Gastroesophageal sphincter (tissue), 4 donors: ENCODE results near the gene ORAI1. TPM values are rescaled to one million over a fixed set of nuclear protein-coding genes. Genes with fewer than 3 reads are reported as not detected.
"Not testable (repeated sequence)": the region's sequence is repeated elsewhere in the genome, so short reads cannot be mapped to it uniquely, and the experiment has no call there.

Experiments used
- ATAC-seq: fragments of 150-250 bp; one replicate; pipeline ENCODE4 v1.9.1; 2016; ENCODE audit warnings: mild to moderate bottlenecking, moderate library complexity
- H3K27ac ChIP-seq, 4 donors: fragments of 200-600 bp; sonication (generic) in 3 of 4; 1 replicate in 3 of 4; 2 replicates in 1 of 4; pipeline ENCODE4 v1.5.1; 2016 to 2019
- H3K27me3 ChIP-seq: fragments of 200-600 bp; sonication (generic); one replicate; pipeline ENCODE4 v1.5.1; 2019
- H3K36me3 ChIP-seq, 2 donors: fragments of 200-600 bp; sonication (generic); one replicate each; pipeline ENCODE4 v1.5.1; 2019; ENCODE audit warnings: control low read depth in 1 of 2
- H3K4me1 ChIP-seq, 3 donors: fragments of 200-600 bp; sonication (generic); 1 replicate in 2 of 3; 2 replicates in 1 of 3; pipeline ENCODE4 v1.5.1; 2016 to 2019; ENCODE audit warnings: control low read depth in 2 of 3
- H3K4me3 ChIP-seq, 2 donors: fragments of 200-600 bp; sonication (generic); one replicate each; pipeline ENCODE4 v1.5.1; 2019; ENCODE audit warnings: mild to moderate bottlenecking in 1 of 2, moderate library complexity in 1 of 2
- H3K9me3 ChIP-seq, 3 donors: fragments of 200-600 bp; sonication (generic); one replicate each; pipeline ENCODE4 v1.5.1; 2017 to 2019; ENCODE audit warnings: control low read depth in 2 of 3
- CTCF ChIP-seq, 4 experiments: fragments of 200-600 bp in 2 of 4; fragments of 450-650 bp in 2 of 4; sonication (generic) in 1 of 4; IDR thresholded peaks; one replicate each; pipeline ENCODE4 v1.5.1; 2017 to 2019; ENCODE audit warnings: antibody characterized with exemption in 4 of 4, mild to moderate bottlenecking in 2 of 4, moderate library complexity in 2 of 4
- EP300 ChIP-seq: sonication (generic); formaldehyde crosslinking; IDR thresholded peaks from one replicate; pipeline ENCODE4 v1.6.1; 2017; ENCODE audit warnings: antibody characterized with exemption, mild to moderate bottlenecking
- POLR2A ChIP-seq, 2 donors: fragments of 450-650 bp; IDR thresholded peaks; one replicate each; pipeline ENCODE4 v1.6.1; 2017; ENCODE audit warnings: antibody characterized with exemption in 2 of 2, mild to moderate bottlenecking in 2 of 2, moderate library complexity in 1 of 2
- POLR2AphosphoS5 ChIP-seq: sonication (generic); formaldehyde crosslinking; IDR thresholded peaks from one replicate; pipeline ENCODE4 v1.6.1; 2017; ENCODE audit warnings: antibody characterized with exemption
- WGBS, 2 donors: methylation state at CpG; one replicate each; pipeline ENCODE4 v1.1.5; 2018; ENCODE audit warnings: low coverage in 1 of 2; 5-methylcytosine and 5-hydroxymethylcytosine counted together
- total RNA-seq, 4 donors: library from RNA; depleted of rRNA; stranded (reverse); fragments of >200 nt; gene quantifications; one replicate each; pipeline ENCODE4 v1.1.0, GENCODE V29; 2016

Gene ORAI1
- total RNA-seq, 4 donors from 2014 or later = 8.7 to 15.5 (median 12.6) TPM

DNA sequence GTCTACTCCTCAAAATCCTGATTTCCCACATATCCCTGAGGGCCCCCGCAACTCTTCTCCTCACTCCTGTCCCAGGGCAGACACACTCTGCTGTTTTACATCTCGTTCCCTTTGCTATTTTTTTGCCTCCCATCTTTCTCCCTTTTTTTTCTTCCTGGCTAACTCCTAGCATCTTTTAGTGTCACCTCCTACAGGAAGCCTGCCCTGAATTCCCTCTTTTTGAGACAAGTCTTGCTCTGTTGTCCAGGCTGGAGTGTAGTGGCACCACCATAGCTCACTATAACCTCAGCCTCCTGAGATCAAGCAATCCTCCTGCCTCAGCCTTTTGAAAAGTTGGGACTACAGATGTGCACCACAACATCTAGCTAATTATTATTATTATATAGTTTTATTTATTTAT is 29.8 kb downstream of the ORAI1 start:
- ATAC-seq = no peak
- Histone ChIP-seq H3K27me3 (no peaks in the 10 kb centered on the region), H3K4me3 (no peak overlapping the region), H3K9me3 (no peaks in the 10 kb centered on the region), H3K27ac (no peak overlapping the region), H3K36me3 (no peaks in the 10 kb centered on the region), H3K4me1 (no peaks in the 10 kb centered on the region)
- 93 to 100% methylated on average over 2 of the region's 2 CpGs for WGBS, 2 donors
- TF ChIP-seq CTCF (IDR thresholded peaks at IDR 0.05) (no peak), POLR2A (IDR thresholded peaks at IDR 0.05) (no peak), EP300 (no peak), POLR2AphosphoS5 (no peak)

DNA sequence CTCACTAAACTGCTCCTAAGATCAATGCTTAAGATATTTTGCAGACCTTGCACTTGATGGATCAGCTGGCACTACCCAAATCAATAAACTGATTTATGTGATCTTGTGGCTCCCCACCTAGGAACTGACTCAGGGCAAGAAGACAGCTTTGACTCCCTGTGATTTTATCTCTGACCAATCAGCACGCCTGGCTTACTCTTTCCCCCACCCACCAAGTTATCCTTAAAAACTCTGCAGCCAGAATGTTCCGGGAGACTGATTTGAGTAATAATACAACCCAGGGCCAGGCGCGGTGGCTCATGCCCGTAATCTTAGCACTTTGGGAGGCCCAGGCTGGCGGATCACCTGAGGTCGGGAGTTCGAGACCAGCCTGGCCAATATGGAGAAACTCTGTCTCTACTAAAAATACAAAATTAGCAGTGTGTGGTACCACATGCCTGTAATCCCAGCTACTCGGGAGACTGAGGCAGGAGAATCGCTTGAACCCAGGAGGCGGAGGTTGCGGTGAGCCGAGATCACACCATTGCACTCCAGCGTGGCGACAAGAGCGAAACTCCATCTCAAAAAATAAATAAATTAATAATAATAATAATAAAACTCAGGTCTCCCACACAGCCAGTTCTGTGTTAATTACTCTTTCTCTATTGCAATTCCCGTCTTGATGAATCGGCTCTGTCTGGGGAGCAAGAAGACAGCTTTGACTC is 31.1 kb downstream of the ORAI1 start:
- Histone ChIP-seq H3K4me1 (no peaks in the 10 kb centered on the region), H3K36me3 (no peaks in the 10 kb centered on the region), H3K9me3 (no peaks in the 10 kb centered on the region), H3K27me3 (no peaks in the 10 kb centered on the region), H3K27ac (no peak overlapping the region), H3K4me3 (no peak overlapping the region)
- TF ChIP-seq POLR2A (IDR thresholded peaks at IDR 0.05) (no peak), CTCF (IDR thresholded peaks at IDR 0.05) (no peak), EP300 (no peak), POLR2AphosphoS5 (no peak)
- WGBS, 2 donors = 91 to 93% methylated on average over 10 to 11 of the region's 18 CpGs
- no peak for ATAC-seq

GRCh38 chr12:121661353-121662105 is 35.2 kb downstream of the ORAI1 start:
- H3K27ac ChIP-seq, H3K36me3 ChIP-seq, H3K4me3 ChIP-seq, H3K27me3 ChIP-seq, H3K4me1 ChIP-seq, ATAC-seq, H3K9me3 ChIP-seq: not testable (repeated sequence)
- 65 to 66% methylated on average over 4 of the region's 11 CpGs for WGBS, 2 donors

DNA sequence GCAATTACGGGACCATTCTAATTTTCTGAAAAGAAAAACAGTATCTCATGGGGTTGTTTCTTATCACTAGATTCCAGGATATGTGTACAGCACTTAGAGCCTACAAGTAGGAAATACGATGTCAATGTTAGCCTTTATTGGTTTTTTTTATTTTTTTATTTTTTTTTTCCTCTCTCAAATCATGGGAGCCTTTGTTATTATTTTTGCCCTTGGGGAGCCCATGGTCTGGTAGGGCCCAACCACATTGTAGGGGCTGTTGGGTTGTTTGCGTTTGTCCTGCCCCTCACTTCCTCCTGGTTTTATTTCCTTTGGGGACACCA is 37.2 kb downstream of the ORAI1 start:
- Histone ChIP-seq H3K27ac (no peak overlapping the region), H3K9me3 (no peaks in the 10 kb centered on the region), H3K36me3 (no peaks in the 10 kb centered on the region), H3K27me3 (no peaks in the 10 kb centered on the region), H3K4me3 (no peak overlapping the region), H3K4me1 (no peaks in the 10 kb centered on the region)
- WGBS, 2 donors = 83 to 89% methylated on average over 2 of the region's 3 CpGs
- TF ChIP-seq POLR2A (IDR thresholded peaks at IDR 0.05) = no peak
- TF ChIP-seq POLR2AphosphoS5 = no peak
- TF ChIP-seq CTCF (IDR thresholded peaks at IDR 0.05) = no peak
- TF ChIP-seq EP300 = no peak
- ATAC-seq = no peak

DNA sequence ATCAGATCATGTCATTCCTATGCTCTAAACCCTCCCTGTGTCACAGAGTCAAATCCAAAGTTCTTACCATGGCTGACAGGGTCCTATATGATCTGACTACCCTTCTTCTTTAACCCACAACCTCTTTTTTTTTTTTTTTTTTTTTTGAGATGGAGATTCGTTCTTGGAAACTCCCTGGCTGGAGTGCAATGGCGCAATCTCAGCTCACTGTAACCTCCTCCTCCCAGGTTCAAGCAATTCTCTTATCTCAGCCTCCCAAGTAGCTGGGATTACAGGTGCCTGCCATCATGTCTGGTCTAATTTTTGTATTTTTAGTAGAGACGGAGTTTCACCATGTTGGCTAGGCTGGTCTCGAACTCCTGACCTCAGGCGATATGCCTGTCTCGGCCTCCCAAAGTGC is 40.5 kb downstream of the ORAI1 start:
- not testable (repeated sequence) for H3K9me3 ChIP-seq, H3K27ac ChIP-seq, H3K36me3 ChIP-seq, H3K4me3 ChIP-seq, ATAC-seq, H3K4me1 ChIP-seq, H3K27me3 ChIP-seq
- 75 to 100% methylated on average over 1 to 2 of the region's 6 CpGs for WGBS, 2 donors
